GM19467 (cell line): ENCODE measurements around the gene CAP1.
"Not testable (repeated sequence)": the region's sequence is repeated elsewhere in the genome, so short reads cannot be mapped to it uniquely, and the experiment has no call there.

Source experiments
- ATAC-seq: cut with Tn5 transposase; IDR thresholded peaks from one replicate; pipeline ENCODE4 v1.9.1; 2021; ENCODE audit warnings: mild to moderate bottlenecking, moderate library complexity; ENCODE audit not compliant: unreplicated experiment

Gene CAP1

DNA sequence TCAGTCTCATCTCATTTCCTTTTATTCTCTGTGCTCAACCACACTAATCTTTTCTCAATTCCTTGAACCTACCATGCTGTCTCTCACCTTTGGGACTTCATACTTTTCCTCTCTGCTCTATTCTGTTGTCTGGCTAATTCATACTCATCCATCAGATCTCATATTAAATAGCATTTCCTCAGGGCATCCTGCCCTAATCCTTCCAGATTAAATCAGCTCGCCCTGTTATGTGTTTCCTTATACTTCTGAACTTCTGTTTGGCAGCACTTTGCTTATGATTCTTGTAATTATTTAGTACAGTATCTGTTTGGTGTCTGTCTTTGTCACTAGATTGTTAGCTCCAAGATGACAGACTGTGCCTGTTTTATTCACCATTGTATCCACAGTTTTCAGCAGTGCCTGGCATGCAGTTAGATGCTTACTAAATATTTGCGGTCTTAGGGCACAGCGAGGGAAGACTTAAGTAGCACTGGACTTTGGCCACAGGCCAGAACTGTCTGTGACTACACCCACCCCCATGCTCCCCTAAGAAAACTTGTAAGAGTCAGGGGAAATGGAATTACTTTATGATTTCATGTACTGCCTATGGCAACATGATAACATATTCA lies 9.9 kb upstream of the CAP1 start:
- ATAC-seq, result no peak

- ATAC-seq, result no peak
These were observed 8.2 kb upstream of the CAP1 start for GRCh38 chr1:40032240-40032891.

- no peak for ATAC-seq
These were observed 5.7 kb upstream of the CAP1 start for GRCh38 chr1:40034869-40035268.

- no peak for ATAC-seq
These were observed 4.0 kb upstream of the CAP1 start for GRCh38 chr1:40036574-40036973.

DNA sequence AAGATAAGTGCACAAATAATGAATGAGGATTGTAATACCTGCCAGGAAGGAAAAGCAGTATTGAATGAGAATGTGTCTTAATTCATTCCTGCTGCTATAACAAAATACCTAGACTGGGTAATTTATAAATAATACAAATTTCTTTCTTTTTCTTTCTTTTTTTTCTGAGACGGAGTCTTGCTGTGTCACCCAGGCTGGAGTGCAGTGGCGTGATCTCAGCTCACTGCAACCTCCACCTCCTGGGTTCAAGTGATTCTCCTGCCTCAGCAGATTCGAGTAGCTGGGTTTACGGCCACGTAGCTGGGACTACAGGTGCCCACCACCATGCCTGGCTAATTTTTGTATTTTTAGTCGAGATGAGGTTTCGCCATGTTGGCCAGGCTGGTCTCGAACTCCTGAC lies 3.3 kb upstream of the CAP1 start:
- not testable (repeated sequence) for ATAC-seq

- ATAC-seq, result no peak
These were observed 1.8 kb upstream of the CAP1 start for GRCh38 chr1:40038697-40039096.

- ATAC-seq, result peak; percentile 0
These were observed 1.2 kb upstream of the CAP1 start for GRCh38 chr1:40039245-40039756.

DNA sequence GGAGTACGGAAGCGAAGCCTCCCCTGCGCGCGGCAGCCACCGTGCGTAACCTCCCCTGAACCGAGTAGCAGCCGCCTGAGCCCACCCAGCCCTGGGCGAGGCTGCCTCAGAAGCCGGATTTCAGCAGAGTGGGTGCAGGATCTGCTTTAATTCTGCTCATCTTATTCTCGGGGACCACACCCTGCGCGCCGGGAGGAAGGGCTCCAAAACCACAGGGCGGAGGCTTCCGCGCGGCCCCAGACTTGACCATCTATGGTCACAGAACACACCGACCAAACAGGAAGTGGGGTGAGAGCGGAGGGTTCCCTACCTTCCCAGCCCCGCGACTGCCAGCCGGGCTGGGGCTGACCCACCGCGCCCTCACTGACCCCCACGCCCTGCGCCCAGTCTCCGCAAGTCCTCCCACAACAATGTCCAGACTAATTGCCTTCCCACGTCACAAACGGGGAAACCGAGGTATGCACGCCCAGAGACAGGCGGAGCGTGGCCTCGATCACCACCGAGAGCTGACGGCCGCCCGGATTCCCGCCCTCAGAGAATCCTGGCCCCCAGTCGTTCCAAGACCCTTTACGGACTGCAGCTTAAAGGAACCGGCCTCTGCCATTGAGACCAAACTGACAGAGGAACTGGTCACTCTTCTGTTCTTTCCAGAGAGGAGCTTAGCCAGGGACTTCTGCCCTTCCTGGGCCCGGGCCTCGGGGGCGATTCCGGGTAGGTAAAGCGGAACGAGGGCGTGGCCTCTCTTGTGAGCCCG lies 595 bp upstream of the CAP1 start:
- ATAC-seq, result peak; percentile 60

- no peak for ATAC-seq
These were observed 923 bp downstream of the CAP1 start for GRCh38 chr1:40041466-40041838.

DNA sequence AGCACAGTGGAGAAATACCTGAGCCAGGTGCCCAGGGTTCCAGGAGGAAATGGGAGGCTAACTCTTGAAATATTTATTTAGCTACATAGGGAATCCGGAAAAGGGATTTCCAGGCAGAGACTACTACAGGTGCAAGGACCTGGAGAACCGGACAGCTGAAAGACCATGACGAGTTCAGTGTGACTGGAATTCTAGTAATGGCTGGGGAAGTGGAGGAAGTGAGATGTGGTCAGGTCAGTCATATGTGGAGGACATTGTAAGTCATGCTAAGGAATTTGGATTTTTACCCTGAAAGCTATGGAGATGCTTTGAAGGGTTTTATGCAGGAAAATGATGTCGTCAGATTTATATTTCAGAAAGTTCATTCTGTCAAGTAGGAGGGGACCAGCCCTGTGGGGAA lies 1.8 kb downstream of the CAP1 start:
- no peak for ATAC-seq

- ATAC-seq, result no peak
These were observed 3.6 kb downstream of the CAP1 start for GRCh38 chr1:40044110-40044509.

DNA sequence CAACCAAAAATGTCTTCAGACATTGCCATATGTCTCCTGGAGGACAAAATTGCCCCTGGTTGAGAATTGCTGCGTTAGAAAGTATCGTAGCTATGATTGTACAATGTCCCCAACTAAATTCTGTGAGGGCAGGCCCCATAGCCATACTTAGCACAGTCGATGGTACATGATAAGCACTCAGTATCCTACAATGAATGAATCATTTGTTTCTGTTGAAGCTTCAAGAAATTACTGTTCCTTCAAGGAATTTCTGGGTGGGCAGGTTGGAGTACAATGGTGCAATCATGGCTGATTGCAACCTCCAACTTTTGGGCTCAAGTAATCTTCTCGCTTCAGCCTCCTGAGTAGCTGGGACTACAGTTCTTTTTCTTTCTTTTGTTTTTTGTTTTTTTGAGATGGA lies 4.7 kb downstream of the CAP1 start:
- no peak for ATAC-seq

DNA sequence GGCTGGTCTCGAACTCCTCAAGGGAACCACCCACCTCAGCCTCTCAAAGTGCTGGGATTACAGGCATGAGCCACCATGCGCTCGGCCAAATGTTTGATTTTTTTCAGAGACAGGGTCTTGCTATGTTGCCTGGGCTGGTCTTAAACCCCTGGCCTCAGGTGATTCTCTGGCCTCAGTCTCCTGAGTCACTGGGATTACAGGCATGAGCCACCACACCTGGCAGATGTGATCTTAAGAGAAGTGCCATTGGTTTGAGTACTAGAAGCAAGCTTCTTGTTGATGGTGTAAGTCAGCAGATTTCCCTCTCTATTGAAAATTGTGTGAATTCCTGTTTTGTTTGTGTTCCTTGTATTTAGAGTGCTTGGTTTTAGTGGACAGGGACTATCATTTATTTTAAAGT lies 5.2 kb downstream of the CAP1 start:
- no peak for ATAC-seq

- no peak for ATAC-seq
These were observed 6.7 kb downstream of the CAP1 start for GRCh38 chr1:40047276-40047675.

- ATAC-seq, result no peak
These were observed 7.2 kb downstream of the CAP1 start for GRCh38 chr1:40047769-40048168.

GRCh38 chr1:40049725-40050124 lies 9.2 kb downstream of the CAP1 start:
- ATAC-seq, result no peak

GRCh38 chr1:40050863-40051262 lies 10.3 kb downstream of the CAP1 start:
- no peak for ATAC-seq

GRCh38 chr1:40053138-40053887 lies 12.8 kb downstream of the CAP1 start:
- no peak for ATAC-seq

GRCh38 chr1:40056519-40057309 lies 16.2 kb downstream of the CAP1 start:
- ATAC-seq, result no peak

DNA sequence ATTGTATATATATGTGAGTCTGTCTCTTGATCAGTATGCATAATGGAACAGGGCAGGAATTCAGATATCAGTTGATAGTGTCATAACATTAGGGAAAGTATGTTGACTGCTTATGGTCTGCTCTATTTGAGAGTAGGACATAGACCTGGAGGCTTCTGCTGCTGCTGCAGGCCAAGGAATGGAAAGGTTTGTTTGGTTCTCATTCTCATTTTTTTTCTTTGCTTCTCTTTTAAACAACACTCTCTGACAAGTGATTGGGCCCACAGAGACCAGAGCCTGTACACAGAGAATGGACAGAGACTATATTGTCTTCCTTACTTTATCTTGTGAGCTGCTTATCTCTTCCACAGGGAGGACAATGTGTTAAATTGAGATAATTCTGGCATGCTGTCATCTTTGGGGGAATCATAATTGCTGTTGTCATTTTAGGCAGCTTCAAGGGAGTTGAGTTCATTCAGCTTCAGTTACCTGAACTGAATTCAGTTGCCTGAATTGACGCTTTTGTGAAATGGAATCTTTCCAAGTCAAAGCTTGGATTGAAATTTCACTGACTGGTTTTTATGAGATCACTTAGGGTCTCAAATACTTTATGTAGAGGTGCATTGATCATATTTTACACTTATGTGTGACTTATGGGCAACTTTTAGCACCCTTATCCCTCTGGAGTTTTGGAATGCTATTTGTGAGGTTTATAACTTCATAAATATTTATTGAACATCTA lies 16.9 kb downstream of the CAP1 start:
- ATAC-seq, result no peak
